Measurements from ENCODE around the gene THSD7B.
"Not testable (repeated sequence)": the region's sequence is repeated elsewhere in the genome, so short reads cannot be mapped to it uniquely, and the experiment has no call there.

- not testable (repeated sequence) for TF ChIP-seq CTCF (IDR thresholded peaks at IDR 0.05 in 2 of 3, conservative IDR thresholded peaks at IDR 0.05 in 1 of 3; ENCODE audit: control insufficient read depth in 2 of 3, extremely low read depth in 1 of 3, insufficient read depth in 1 of 3, low read depth in 3 of 3, low read length in 3 of 3); EP300 (IDR thresholded peaks at IDR 0.05; ENCODE audit: borderline replicate concordance in 1 of 2, control insufficient read depth in 1 of 2, low read depth in 2 of 2, low read length in 2 of 2); SPI1 (IDR thresholded peaks at IDR 0.05; ENCODE audit: borderline replicate concordance, insufficient read depth, low read depth, low read length); POLR2A (IDR thresholded peaks at IDR 0.05; ENCODE audit: low read depth, low read length); MAX (IDR thresholded peaks at IDR 0.05; ENCODE audit: low read depth, low read length); ZBTB40 (IDR thresholded peaks at IDR 0.05; ENCODE audit: borderline replicate concordance); HDAC6 (IDR thresholded peaks at IDR 0.05; ENCODE audit: unreplicated experiment); SMAD1 (IDR thresholded peaks at IDR 0.05; ENCODE audit: low read depth, partially characterized antibody); POLR2AphosphoS5 (IDR thresholded peaks at IDR 0.05; ENCODE audit: low read length); NFXL1 (IDR thresholded peaks at IDR 0.05; ENCODE audit: borderline replicate concordance); RB1 (IDR thresholded peaks at IDR 0.05; ENCODE audit: borderline replicate concordance); RAD21 (IDR thresholded peaks at IDR 0.05; ENCODE audit: insufficient read depth, low read depth, low read length)
Observed at GRCh38 chr2:137588578-137588977, 823.2 kb downstream of the THSD7B start.
